ENCODE data around the gene COL19A1.

DNA sequence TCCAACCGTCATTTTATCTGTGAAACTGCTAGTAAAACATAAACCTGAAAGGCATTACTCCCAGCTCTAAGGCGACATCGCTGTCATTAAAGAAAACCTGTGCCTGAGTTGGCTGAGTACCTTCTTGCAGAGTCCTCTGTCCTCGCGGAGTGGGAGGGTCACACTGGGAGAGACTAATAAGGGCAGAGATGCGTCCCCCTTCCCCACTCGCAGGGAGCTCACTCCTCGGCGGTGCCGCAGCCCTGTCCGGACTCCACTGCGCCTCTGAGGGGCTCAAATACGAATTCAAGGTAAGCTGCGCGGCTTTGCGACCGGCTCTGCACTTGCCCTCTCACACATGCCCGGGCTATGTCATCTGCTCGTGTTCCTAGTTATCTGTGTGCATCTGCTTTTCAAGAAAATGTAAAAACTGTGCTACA lies at the start of gene COL19A1:
- TF ChIP-seq, protein P1, sequence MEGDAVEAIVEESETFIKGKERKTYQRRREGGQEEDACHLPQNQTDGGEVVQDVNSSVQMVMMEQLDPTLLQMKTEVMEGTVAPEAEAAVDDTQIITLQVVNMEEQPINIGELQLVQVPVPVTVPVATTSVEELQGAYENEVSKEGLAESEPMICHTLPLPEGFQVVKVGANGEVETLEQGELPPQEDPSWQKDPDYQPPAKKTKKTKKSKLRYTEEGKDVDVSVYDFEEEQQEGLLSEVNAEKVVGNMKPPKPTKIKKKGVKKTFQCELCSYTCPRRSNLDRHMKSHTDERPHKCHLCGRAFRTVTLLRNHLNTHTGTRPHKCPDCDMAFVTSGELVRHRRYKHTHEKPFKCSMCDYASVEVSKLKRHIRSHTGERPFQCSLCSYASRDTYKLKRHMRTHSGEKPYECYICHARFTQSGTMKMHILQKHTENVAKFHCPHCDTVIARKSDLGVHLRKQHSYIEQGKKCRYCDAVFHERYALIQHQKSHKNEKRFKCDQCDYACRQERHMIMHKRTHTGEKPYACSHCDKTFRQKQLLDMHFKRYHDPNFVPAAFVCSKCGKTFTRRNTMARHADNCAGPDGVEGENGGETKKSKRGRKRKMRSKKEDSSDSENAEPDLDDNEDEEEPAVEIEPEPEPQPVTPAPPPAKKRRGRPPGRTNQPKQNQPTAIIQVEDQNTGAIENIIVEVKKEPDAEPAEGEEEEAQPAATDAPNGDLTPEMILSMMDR (IDR thresholded peaks at IDR 0.05) = no peak
- no peak for TF ChIP-seq ZFX (IDR thresholded peaks at IDR 0.05; ENCODE audit: borderline replicate concordance)
